WTC11 (cell line): Measurements from ENCODE around the gene SFTA2. TPM values are rescaled to one million over a fixed set of nuclear protein-coding genes. Genes with fewer than 3 reads are reported as not detected.
A peak's percentile ranks its signal among the peaks of the same experiment; 100 is the strongest.

ENCODE experiments used
- ATAC-seq: fragments of 200-7000 bp; cut with Tn5 transposase; 2 replicates; pipeline ENCODE4 v1.10.0; 2021; ENCODE audit warnings: mild to moderate bottlenecking, moderate library complexity
- CTCF ChIA-PET: fragments of 300-600 bp; sonication (Branson Sonifier 250); formaldehyde crosslinking; loops from one replicate; lab custom pipeline; 2021; ENCODE audit warnings: antibody characterized with exemption; lab: Charles Lee
- POLR2A ChIA-PET: fragments of 350-600 bp; sonication (Branson Sonifier 250); formaldehyde crosslinking; loops from one replicate; lab custom pipeline; 2021; ENCODE audit warnings: antibody characterized with exemption; lab: Charles Lee
- DNase-seq: peaks from one replicate; pipeline ENCODE4 v3.0.0; 2021; ENCODE audit warnings: low spot score
- H3K27ac Mint-ChIP-seq: 2 replicates; pipeline ENCODE4 v1.8.0; 2021; ENCODE audit warnings: mixed read lengths
- H3K27me3 Mint-ChIP-seq: 2 replicates; pipeline ENCODE4 v1.8.0; 2021; ENCODE audit warnings: low read depth, mild to moderate bottlenecking, moderate library complexity, mixed read lengths
- H3K36me3 Mint-ChIP-seq: 2 replicates; pipeline ENCODE4 v1.8.0; 2021; ENCODE audit warnings: mixed read lengths
- H3K4me1 Mint-ChIP-seq: 2 replicates; pipeline ENCODE4 v1.8.0; 2022; ENCODE audit warnings: mixed read lengths
- H3K4me3 Mint-ChIP-seq: 2 replicates; pipeline ENCODE4 v1.8.0; 2021; ENCODE audit warnings: mild to moderate bottlenecking, moderate library complexity, mixed read lengths
- H3K9me3 Mint-ChIP-seq: 2 replicates; pipeline ENCODE4 v1.8.0; 2021; ENCODE audit warnings: mixed read lengths
- ETV6 ChIP-seq: sonication (generic); formaldehyde crosslinking; IDR thresholded peaks from 2 replicates; pipeline ENCODE4 v1.8.1; 2022; ENCODE audit warnings: mild to moderate bottlenecking, missing genetic modification reagents
- MXD4 ChIP-seq: fragments of 250-450 bp; sonication (Bioruptor Pico); IDR thresholded peaks from 2 replicates; pipeline ENCODE4 v1.8.0; 2021; ENCODE audit warnings: mild to moderate bottlenecking, moderate library complexity, borderline replicate concordance
- PRRX2 ChIP-seq: fragments of 250-450 bp; sonication (Bioruptor Pico); IDR thresholded peaks from 2 replicates; pipeline ENCODE4 v1.8.0; 2021; ENCODE audit warnings: mild to moderate bottlenecking
- RORB ChIP-seq: fragments of 250-450 bp; sonication (Bioruptor Pico); IDR thresholded peaks from 2 replicates; pipeline ENCODE4 v1.9.0; 2021; ENCODE audit warnings: mild to moderate bottlenecking
- ZNF219 ChIP-seq: sonication (generic); formaldehyde crosslinking; IDR thresholded peaks from 2 replicates; pipeline ENCODE4 v1.8.0; 2023; ENCODE audit warnings: missing genetic modification reagents, mild to moderate bottlenecking, borderline replicate concordance
- ZNF423 ChIP-seq: fragments of 250-450 bp; sonication (Bioruptor Pico); IDR thresholded peaks from 2 replicates; pipeline ENCODE4 v2.1.2; 2022; ENCODE audit warnings: mild to moderate bottlenecking, moderate library complexity
- total RNA-seq: library from RNA; stranded (reverse); gene quantifications from 3 replicates; pipeline ENCODE4 v1.2.3, GENCODE V29; 2021
- TF ChIP-seq, protein P1 (sequence below): sonication (generic); formaldehyde crosslinking; IDR thresholded peaks from 2 replicates; pipeline ENCODE4 v1.8.0; 2023; ENCODE audit warnings: mild to moderate bottlenecking, missing genetic modification reagents
- TF ChIP-seq, protein P2 (sequence below): sonication (generic); formaldehyde crosslinking; IDR thresholded peaks from 2 replicates; pipeline ENCODE4 v1.8.1; 2022; ENCODE audit warnings: low read depth, missing genetic modification reagents, borderline replicate concordance
- TF ChIP-seq, protein P3 (sequence below): sonication (generic); formaldehyde crosslinking; IDR thresholded peaks from 2 replicates; pipeline ENCODE4 v1.8.1; 2022; ENCODE audit warnings: mild to moderate bottlenecking, moderate library complexity, missing genetic modification reagents
- TF ChIP-seq, protein P4 (sequence below): fragments of 200-600 bp; IDR thresholded peaks from 2 replicates; pipeline ENCODE4 v1.8.0; 2022; ENCODE audit warnings: antibody characterized with exemption
- TF ChIP-seq, protein P5 (sequence below): fragments of 250-450 bp; sonication (Bioruptor Pico); IDR thresholded peaks from 2 replicates; pipeline ENCODE4 v1.9.0; 2021; ENCODE audit warnings: mild to moderate bottlenecking
- TF ChIP-seq, protein P6 (sequence below): sonication (generic); formaldehyde crosslinking; IDR thresholded peaks from 2 replicates; pipeline ENCODE4 v1.8.0; 2023; ENCODE audit warnings: missing genetic modification reagents, mild to moderate bottlenecking, borderline replicate concordance
- TF ChIP-seq, protein P7 (sequence below): sonication (generic); formaldehyde crosslinking; IDR thresholded peaks from 2 replicates; pipeline ENCODE4 v1.8.1; 2023; ENCODE audit warnings: mild to moderate bottlenecking, moderate library complexity, missing genetic modification reagents
- TF ChIP-seq, protein P8 (sequence below): sonication (generic); formaldehyde crosslinking; conservative IDR thresholded peaks from 2 replicates; pipeline ENCODE4 v1.8.1; 2023; ENCODE audit warnings: mild to moderate bottlenecking, low read depth, missing genetic modification reagents, moderate library complexity

SFTA2 gene
- total RNA-seq, 1 experiment from 2014 or later, result not detected

DNA sequence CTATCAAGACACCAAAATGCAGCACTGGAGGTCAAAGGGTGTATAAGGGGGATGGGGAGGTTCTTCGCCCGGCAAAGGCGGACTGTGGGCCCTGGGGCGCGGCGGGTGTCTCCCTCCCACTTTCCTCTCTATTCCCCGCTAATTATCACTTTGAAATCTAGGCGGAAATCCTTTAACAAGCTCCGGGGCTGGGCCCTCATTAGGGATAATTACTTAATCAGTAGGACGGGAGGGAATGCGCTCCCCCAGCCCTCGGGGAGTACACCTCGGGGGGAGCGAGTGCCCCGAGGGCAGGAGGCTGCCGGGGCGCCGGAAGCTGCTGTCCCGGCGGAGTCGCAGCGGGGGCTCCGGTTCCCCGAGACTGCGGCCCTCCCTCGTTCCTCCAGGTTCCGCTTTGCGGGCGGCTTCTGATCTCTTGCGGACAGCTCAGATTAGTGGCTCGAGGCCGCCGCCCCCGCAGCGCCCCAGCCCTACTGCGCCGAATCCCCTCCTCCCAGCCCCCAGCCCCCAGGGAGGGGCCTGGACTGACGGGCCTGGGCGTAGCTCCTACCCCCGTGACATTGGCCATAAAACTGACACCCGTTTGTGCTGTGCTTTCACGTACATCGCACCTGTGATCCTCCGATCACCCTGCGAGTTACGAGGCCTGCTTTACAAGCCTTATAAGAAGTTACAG is 23.5 kb upstream of the SFTA2 start:
- ATAC-seq (peak; percentile 82), DNase-seq (peak; percentile 80)
- peak overlapping the region; percentile 64 for H3K4me3 Mint-ChIP-seq
- peaks cover 25% of the 10 kb centered on the region for H3K9me3 Mint-ChIP-seq
- H3K27me3 Mint-ChIP-seq, result peaks cover 69% of the 10 kb centered on the region
- H3K4me1 Mint-ChIP-seq, result peaks cover 24% of the 10 kb centered on the region
- ChIA-PET CTCF (interaction anchor here (0.7 to 2.7 kb wide), 11 partner anchors 13 to 132 kb away, joined by 3 to 29 read pairs (median 6); partner anchors contain the start of gene VARS2), POLR2A (no interaction called here)
- no peak for TF ChIP-seq ZNF219 (CRISPR knock-in tag)
- TF ChIP-seq, protein P1, sequence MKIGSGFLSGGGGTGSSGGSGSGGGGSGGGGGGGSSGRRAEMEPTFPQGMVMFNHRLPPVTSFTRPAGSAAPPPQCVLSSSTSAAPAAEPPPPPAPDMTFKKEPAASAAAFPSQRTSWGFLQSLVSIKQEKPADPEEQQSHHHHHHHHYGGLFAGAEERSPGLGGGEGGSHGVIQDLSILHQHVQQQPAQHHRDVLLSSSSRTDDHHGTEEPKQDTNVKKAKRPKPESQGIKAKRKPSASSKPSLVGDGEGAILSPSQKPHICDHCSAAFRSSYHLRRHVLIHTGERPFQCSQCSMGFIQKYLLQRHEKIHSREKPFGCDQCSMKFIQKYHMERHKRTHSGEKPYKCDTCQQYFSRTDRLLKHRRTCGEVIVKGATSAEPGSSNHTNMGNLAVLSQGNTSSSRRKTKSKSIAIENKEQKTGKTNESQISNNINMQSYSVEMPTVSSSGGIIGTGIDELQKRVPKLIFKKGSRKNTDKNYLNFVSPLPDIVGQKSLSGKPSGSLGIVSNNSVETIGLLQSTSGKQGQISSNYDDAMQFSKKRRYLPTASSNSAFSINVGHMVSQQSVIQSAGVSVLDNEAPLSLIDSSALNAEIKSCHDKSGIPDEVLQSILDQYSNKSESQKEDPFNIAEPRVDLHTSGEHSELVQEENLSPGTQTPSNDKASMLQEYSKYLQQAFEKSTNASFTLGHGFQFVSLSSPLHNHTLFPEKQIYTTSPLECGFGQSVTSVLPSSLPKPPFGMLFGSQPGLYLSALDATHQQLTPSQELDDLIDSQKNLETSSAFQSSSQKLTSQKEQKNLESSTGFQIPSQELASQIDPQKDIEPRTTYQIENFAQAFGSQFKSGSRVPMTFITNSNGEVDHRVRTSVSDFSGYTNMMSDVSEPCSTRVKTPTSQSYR (CRISPR knock-in tag), result 0 out of 2 replicates have a peak, but pooled peaks have one; percentile 61
- TF ChIP-seq, protein P2, sequence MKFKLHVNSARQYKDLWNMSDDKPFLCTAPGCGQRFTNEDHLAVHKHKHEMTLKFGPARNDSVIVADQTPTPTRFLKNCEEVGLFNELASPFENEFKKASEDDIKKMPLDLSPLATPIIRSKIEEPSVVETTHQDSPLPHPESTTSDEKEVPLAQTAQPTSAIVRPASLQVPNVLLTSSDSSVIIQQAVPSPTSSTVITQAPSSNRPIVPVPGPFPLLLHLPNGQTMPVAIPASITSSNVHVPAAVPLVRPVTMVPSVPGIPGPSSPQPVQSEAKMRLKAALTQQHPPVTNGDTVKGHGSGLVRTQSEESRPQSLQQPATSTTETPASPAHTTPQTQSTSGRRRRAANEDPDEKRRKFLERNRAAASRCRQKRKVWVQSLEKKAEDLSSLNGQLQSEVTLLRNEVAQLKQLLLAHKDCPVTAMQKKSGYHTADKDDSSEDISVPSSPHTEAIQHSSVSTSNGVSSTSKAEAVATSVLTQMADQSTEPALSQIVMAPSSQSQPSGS (CRISPR knock-in tag), result no peak
- peak; percentile 8; the same call in 1 of the 2 replicates for TF ChIP-seq ZNF423 (CRISPR knock-in tag)
- TF ChIP-seq, protein P3, sequence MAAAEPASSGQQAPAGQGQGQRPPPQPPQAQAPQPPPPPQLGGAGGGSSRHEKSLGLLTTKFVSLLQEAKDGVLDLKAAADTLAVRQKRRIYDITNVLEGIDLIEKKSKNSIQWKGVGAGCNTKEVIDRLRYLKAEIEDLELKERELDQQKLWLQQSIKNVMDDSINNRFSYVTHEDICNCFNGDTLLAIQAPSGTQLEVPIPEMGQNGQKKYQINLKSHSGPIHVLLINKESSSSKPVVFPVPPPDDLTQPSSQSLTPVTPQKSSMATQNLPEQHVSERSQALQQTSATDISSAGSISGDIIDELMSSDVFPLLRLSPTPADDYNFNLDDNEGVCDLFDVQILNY, result no peak
- no peaks in the 10 kb centered on the region for H3K36me3 Mint-ChIP-seq
- H3K27ac Mint-ChIP-seq, result no peak overlapping the region

DNA sequence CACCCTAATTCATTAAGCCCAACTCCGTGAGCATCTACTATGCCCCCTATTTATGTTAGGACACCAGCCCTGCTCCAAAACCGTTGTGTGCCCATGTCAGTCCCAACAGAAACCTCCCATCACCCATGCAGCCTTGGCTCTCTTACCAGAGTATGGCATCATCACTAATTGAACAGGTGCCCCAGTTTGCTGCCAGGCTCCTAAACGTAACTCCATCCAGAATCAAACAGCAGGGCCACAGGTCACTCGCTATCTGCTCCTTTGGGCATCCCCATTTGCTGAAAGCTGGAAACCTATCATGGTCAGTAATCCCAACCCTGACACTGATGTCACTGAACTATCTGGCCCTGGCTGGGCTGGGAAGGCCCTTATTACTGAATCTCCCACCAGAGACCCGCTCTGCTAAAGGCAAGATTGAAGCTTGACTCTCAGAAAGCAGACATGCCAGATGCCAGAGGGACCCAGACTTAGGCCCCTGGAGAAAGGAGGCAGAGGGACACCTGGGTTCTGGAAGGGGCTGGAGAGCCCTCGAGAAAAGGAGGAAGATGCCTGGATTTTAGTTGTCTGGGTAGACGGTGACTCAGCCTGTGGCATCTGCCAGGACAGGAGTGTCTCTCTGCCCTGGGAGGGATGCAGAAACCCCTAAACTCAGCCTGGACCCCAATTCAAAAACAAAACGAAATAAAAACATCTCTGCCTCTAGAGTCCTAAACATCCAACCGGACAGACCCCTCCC is 22.8 kb upstream of the SFTA2 start:
- Mint-ChIP-seq H3K9me3 (peaks cover 32% of the 10 kb centered on the region), H3K4me3 (peak overlapping the region; percentile 64), H3K36me3 (no peaks in the 10 kb centered on the region), H3K27me3 (peaks cover 74% of the 10 kb centered on the region), H3K4me1 (peaks cover 24% of the 10 kb centered on the region), H3K27ac (no peak overlapping the region)
- CTCF ChIA-PET, result interaction anchor here (0.9 to 2.7 kb wide), 7 partner anchors 12 to 125 kb away, joined by 3 to 29 read pairs (median 6); partner anchors contain the start of gene VARS2
- ATAC-seq (peak; percentile 13; the same call in 1 of the 2 replicates), DNase-seq (no peak)
- POLR2A ChIA-PET, result no interaction called here
- TF ChIP-seq, protein P4, sequence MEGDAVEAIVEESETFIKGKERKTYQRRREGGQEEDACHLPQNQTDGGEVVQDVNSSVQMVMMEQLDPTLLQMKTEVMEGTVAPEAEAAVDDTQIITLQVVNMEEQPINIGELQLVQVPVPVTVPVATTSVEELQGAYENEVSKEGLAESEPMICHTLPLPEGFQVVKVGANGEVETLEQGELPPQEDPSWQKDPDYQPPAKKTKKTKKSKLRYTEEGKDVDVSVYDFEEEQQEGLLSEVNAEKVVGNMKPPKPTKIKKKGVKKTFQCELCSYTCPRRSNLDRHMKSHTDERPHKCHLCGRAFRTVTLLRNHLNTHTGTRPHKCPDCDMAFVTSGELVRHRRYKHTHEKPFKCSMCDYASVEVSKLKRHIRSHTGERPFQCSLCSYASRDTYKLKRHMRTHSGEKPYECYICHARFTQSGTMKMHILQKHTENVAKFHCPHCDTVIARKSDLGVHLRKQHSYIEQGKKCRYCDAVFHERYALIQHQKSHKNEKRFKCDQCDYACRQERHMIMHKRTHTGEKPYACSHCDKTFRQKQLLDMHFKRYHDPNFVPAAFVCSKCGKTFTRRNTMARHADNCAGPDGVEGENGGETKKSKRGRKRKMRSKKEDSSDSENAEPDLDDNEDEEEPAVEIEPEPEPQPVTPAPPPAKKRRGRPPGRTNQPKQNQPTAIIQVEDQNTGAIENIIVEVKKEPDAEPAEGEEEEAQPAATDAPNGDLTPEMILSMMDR, result no peak
- TF ChIP-seq, protein P5, sequence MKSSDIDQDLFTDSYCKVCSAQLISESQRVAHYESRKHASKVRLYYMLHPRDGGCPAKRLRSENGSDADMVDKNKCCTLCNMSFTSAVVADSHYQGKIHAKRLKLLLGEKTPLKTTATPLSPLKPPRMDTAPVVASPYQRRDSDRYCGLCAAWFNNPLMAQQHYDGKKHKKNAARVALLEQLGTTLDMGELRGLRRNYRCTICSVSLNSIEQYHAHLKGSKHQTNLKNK, result no peak
- TF ChIP-seq, protein P6, sequence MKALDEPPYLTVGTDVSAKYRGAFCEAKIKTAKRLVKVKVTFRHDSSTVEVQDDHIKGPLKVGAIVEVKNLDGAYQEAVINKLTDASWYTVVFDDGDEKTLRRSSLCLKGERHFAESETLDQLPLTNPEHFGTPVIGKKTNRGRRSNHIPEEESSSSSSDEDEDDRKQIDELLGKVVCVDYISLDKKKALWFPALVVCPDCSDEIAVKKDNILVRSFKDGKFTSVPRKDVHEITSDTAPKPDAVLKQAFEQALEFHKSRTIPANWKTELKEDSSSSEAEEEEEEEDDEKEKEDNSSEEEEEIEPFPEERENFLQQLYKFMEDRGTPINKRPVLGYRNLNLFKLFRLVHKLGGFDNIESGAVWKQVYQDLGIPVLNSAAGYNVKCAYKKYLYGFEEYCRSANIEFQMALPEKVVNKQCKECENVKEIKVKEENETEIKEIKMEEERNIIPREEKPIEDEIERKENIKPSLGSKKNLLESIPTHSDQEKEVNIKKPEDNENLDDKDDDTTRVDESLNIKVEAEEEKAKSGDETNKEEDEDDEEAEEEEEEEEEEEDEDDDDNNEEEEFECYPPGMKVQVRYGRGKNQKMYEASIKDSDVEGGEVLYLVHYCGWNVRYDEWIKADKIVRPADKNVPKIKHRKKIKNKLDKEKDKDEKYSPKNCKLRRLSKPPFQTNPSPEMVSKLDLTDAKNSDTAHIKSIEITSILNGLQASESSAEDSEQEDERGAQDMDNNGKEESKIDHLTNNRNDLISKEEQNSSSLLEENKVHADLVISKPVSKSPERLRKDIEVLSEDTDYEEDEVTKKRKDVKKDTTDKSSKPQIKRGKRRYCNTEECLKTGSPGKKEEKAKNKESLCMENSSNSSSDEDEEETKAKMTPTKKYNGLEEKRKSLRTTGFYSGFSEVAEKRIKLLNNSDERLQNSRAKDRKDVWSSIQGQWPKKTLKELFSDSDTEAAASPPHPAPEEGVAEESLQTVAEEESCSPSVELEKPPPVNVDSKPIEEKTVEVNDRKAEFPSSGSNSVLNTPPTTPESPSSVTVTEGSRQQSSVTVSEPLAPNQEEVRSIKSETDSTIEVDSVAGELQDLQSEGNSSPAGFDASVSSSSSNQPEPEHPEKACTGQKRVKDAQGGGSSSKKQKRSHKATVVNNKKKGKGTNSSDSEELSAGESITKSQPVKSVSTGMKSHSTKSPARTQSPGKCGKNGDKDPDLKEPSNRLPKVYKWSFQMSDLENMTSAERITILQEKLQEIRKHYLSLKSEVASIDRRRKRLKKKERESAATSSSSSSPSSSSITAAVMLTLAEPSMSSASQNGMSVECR (CRISPR knock-in tag), result no peak
- no peak for TF ChIP-seq ETV6 (CRISPR knock-in tag)
- TF ChIP-seq PRRX2, result no peak
- no peak for TF ChIP-seq RORB (CRISPR knock-in tag)
- TF ChIP-seq, protein P7, sequence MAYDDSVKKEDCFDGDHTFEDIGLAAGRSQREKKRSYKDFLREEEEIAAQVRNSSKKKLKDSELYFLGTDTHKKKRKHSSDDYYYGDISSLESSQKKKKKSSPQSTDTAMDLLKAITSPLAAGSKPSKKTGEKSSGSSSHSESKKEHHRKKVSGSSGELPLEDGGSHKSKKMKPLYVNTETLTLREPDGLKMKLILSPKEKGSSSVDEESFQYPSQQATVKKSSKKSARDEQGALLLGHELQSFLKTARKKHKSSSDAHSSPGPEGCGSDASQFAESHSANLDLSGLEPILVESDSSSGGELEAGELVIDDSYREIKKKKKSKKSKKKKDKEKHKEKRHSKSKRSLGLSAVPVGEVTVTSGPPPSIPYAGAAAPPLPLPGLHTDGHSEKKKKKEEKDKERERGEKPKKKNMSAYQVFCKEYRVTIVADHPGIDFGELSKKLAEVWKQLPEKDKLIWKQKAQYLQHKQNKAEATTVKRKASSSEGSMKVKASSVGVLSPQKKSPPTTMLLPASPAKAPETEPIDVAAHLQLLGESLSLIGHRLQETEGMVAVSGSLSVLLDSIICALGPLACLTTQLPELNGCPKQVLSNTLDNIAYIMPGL (CRISPR knock-in tag), result no peak
- TF ChIP-seq MXD4 (CRISPR knock-in tag), result no peak
- TF ChIP-seq, protein P8, sequence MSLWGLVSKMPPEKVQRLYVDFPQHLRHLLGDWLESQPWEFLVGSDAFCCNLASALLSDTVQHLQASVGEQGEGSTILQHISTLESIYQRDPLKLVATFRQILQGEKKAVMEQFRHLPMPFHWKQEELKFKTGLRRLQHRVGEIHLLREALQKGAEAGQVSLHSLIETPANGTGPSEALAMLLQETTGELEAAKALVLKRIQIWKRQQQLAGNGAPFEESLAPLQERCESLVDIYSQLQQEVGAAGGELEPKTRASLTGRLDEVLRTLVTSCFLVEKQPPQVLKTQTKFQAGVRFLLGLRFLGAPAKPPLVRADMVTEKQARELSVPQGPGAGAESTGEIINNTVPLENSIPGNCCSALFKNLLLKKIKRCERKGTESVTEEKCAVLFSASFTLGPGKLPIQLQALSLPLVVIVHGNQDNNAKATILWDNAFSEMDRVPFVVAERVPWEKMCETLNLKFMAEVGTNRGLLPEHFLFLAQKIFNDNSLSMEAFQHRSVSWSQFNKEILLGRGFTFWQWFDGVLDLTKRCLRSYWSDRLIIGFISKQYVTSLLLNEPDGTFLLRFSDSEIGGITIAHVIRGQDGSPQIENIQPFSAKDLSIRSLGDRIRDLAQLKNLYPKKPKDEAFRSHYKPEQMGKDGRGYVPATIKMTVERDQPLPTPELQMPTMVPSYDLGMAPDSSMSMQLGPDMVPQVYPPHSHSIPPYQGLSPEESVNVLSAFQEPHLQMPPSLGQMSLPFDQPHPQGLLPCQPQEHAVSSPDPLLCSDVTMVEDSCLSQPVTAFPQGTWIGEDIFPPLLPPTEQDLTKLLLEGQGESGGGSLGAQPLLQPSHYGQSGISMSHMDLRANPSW (CRISPR knock-in tag), result no peak
